Neuron (in vitro differentiated cells): ENCODE results near the gene SS18L1.

Experiments
- H2AFZ ChIP-seq: one replicate; pipeline ENCODE4 v1.6.1; 2013; ENCODE audit warnings: low read depth, mild to moderate bottlenecking, inconsistent platforms, low read length, moderate library complexity
- H3K27me3 ChIP-seq: one replicate; pipeline ENCODE4 v1.6.1; 2013; ENCODE audit warnings: low read length; ENCODE audit not compliant: insufficient read depth
- H3K36me3 ChIP-seq: one replicate; pipeline ENCODE4 v1.6.1; 2013; ENCODE audit warnings: low read length; ENCODE audit not compliant: insufficient read depth
- H3K4me1 ChIP-seq: one replicate; pipeline ENCODE4 v1.6.1; 2013; ENCODE audit warnings: low read length; ENCODE audit not compliant: insufficient read depth
- H3K4me3 ChIP-seq: 2 replicates; pipeline ENCODE4 v1.5.1; 2013; ENCODE audit warnings: mild to moderate bottlenecking, low read length, moderate library complexity
- H3K9me3 ChIP-seq: one replicate; pipeline ENCODE4 v1.6.1; 2013; ENCODE audit warnings: low read length

SS18L1 gene

DNA sequence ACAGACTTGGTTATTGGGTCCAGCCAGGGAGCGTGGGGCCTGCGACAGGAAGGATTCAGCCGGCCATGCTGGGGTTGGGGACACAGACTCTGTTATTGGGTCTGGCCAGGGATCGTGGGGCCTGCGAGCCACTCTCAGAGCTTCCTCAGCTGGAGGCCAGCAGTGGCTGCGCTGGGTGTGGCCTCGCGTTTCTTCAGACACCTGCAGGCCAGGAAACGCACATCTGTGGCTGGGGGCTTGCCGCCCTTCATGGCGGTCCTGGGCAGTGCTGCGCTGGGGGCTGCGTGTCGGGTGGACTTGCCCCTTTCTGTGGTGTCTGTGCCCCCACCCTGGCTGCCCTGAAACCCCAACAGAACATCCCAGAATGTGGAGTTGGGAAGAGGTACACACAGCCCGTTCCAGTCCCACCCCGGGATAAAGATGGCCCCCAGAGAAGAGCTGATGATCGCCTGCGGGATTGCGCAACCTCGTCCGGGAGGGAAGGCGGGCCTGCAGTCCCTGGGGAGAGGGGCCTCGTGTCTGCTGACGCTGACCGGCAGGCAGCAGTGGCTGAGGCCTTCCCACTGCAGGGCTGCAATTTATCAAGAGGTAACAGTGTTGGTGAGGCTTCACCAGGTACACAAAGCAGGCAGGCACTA, 22.3 kb downstream of the SS18L1 start:
- H3K36me3 ChIP-seq = peaks cover 67% of the 10 kb centered on the region

DNA sequence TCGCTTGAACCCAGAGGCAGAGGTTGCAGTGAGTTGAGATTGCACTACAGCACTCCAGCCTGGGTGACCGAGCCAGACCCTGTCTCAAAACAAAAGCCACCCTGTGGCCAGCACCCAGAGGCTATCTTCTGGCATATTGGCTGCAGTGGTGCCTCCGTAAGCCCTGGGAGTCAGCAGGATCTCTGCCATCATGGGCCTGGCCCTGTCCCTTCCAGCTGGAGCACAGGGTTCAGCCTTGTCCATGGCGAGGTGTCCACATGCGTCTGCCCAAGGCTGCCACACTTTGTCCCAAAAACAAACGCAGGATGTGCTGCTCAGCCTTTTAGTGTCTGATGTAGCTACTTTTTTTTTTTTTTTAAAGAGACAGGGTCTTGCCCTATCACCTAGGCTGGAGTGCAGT, 23.9 kb downstream of the SS18L1 start:
- peaks cover 63% of the 10 kb centered on the region for H3K36me3 ChIP-seq
- no peaks in the 10 kb centered on the region for H3K4me1 ChIP-seq
- H2AFZ ChIP-seq = no peak overlapping the region
- H3K4me3 ChIP-seq = no peak overlapping the region
- no peaks in the 10 kb centered on the region for H3K27me3 ChIP-seq
- no peaks in the 10 kb centered on the region for H3K9me3 ChIP-seq

More for the DNA sequence above, 22.3 kb downstream of the SS18L1 start:
- no peaks in the 10 kb centered on the region for H3K4me1 ChIP-seq
- H2AFZ ChIP-seq = no peak overlapping the region
- H3K9me3 ChIP-seq = no peaks in the 10 kb centered on the region
- H3K4me3 ChIP-seq = no peak overlapping the region
- no peaks in the 10 kb centered on the region for H3K27me3 ChIP-seq

DNA sequence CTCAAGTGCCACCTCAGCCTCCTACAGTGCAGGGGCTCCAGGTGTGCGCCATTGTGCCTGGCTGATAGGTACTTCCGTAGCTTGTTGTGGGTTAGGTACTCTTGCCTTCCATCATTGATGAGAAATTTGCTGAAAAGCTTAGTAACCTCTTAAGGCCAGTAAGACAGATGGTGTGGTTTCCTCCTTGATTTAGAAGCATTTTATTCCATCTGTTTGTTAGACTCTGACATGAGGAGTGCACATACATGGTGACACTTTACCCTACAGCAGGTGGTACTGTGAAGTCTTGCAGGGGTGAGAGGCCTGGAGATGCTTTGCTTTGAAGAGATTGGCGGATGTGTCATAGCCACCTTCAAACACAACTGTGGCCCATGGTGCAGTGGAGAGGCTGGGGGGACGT, 24.5 kb downstream of the SS18L1 start:
- Histone ChIP-seq H3K4me1 (no peaks in the 10 kb centered on the region), H3K27me3 (no peaks in the 10 kb centered on the region), H3K36me3 (peaks cover 62% of the 10 kb centered on the region), H3K9me3 (no peaks in the 10 kb centered on the region), H3K4me3 (no peak overlapping the region), H2AFZ (no peak overlapping the region)

DNA sequence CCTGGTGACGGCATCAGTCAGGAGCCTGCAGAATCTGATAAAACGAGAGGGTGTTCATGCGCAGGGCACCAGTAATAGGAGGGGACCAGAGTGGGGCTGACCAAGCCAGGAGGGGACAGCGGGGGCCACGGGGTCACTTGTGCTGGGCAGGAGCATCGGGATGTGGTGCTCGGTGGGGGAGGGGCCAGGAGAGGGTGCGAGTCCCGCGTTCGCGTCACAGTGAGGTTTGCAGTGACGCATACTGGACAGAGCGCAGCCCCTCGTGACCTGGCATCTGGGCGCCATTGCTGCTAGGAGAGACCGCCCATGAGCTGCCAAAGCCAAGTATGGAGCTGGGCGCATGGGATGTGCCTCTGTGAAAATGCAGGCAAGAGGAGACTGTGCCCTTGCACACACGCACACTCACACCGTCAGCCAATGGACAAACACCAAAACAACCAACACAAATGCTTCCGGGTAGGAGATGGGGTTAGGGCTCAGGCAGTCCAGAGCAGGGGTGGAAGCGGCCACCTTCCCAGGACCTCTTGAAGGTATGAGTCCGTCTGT, 25.4 kb downstream of the SS18L1 start:
- Histone ChIP-seq H3K4me1 (no peaks in the 10 kb centered on the region), H3K27me3 (no peaks in the 10 kb centered on the region), H3K36me3 (peaks cover 58% of the 10 kb centered on the region), H3K4me3 (no peak overlapping the region), H3K9me3 (no peaks in the 10 kb centered on the region), H2AFZ (no peak overlapping the region)

DNA sequence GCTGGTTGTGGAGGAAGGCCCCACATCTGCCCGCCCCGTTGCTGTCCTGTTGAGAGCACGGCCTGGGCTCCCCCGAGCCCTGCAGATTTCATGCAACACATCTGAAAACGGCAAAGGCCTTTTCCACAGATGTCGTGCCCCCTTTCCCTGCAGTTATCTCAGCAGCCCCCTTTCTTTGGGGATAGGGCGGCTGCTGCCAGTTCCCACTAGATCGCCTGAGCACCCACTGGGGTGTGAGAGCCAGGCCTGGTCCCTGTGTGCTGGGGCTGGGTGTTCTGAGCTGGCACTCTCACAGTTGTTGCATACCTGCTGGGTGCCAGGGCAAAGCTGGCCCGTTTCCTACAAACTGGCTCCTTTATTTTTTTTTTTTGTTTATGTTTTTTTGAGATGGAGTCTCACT, 27.0 kb downstream of the SS18L1 start:
- H3K36me3 ChIP-seq = peaks cover 58% of the 10 kb centered on the region
- H3K4me3 ChIP-seq = no peak overlapping the region
- H3K4me1 ChIP-seq = no peaks in the 10 kb centered on the region
- H3K27me3 ChIP-seq = no peaks in the 10 kb centered on the region
- no peaks in the 10 kb centered on the region for H3K9me3 ChIP-seq
- no peak overlapping the region for H2AFZ ChIP-seq

DNA sequence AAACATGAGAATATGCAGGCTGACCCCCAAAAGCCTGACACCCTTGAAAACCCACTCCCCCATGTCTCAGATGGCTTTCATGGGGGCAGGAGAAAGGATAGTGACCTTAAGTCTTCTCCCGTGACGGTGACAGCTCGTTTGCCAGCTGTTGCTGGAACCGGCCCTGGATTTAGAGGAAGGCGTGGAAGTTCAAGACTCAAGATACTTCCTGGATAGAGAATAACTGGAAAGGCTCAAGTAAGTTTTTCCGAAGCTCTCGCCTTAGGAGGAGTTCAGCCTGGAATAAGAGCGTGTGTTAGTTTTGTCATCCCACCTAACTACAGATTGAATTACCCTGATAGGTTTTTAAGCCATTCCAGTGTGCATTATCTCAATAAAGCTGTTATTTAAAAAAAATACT, 27.7 kb downstream of the SS18L1 start:
- Histone ChIP-seq H2AFZ (no peak overlapping the region), H3K4me3 (no peak overlapping the region), H3K36me3 (peaks cover 57% of the 10 kb centered on the region), H3K27me3 (no peaks in the 10 kb centered on the region), H3K4me1 (no peaks in the 10 kb centered on the region), H3K9me3 (no peaks in the 10 kb centered on the region)

DNA sequence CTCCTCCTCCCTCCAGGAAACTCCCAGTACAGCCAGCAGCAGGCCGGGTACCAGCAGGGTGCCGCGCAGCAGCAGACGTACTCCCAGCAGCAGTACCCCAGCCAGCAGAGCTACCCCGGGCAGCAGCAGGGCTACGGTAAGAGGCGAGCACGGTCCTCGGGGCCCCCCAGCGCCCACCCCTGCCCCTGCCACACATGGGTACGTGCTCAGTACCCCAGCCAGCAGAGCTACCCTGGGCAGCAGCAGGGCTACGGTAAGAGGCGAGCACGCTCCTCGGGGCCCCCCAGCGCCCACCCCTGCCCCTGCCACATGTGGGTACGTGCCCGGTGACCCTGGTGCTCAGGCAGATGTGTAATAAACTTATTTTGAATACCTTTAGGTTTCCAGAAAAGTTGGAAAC, 29.1 kb downstream of the SS18L1 start:
- no peaks in the 10 kb centered on the region for H3K27me3 ChIP-seq
- H3K4me1 ChIP-seq = no peaks in the 10 kb centered on the region
- H3K9me3 ChIP-seq = no peaks in the 10 kb centered on the region
- no peak overlapping the region for H2AFZ ChIP-seq
- peaks cover 63% of the 10 kb centered on the region for H3K36me3 ChIP-seq
- no peak overlapping the region for H3K4me3 ChIP-seq

DNA sequence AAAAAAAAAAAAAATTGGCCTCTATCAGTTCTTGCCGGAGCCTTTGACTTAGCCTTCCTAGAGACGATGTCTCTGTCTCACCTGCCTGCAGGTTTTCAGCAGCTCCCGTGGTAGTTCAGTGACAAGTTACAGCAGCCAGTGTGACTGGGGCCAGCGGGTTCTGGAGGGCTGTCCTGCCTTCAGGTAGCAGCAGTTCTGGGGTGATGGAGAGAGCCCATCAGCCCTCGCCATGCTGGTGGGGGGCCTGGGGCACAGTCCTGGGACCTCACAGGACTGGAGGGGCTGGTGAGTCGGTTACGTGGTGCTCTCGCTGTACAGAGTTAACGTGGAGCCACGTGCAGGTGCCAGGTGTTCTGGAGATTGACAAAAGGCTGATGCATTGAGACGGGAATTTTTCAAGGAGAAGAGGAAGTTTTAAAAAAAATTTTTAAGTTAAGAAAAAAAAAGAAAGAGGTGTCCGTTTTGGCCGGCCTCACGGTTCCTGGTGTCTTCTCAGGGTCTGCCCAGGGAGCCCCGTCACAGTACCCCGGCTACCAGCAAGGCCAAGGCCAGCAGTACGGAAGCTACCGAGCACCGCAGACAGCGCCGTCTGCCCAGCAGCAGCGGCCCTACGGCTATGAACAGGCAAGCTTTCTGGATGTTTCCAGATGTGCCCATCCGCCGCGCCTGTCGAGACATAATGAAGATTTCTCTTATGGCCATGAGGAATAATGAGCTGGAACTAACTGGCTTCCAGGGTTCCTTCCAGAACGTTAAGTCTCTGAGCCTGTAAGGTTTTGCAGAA, 30.6 kb downstream of the SS18L1 start:
- Histone ChIP-seq H3K27me3 (no peaks in the 10 kb centered on the region), H3K4me1 (no peaks in the 10 kb centered on the region), H3K9me3 (no peaks in the 10 kb centered on the region), H3K4me3 (no peak overlapping the region), H2AFZ (no peak overlapping the region), H3K36me3 (peaks cover 57% of the 10 kb centered on the region)

DNA sequence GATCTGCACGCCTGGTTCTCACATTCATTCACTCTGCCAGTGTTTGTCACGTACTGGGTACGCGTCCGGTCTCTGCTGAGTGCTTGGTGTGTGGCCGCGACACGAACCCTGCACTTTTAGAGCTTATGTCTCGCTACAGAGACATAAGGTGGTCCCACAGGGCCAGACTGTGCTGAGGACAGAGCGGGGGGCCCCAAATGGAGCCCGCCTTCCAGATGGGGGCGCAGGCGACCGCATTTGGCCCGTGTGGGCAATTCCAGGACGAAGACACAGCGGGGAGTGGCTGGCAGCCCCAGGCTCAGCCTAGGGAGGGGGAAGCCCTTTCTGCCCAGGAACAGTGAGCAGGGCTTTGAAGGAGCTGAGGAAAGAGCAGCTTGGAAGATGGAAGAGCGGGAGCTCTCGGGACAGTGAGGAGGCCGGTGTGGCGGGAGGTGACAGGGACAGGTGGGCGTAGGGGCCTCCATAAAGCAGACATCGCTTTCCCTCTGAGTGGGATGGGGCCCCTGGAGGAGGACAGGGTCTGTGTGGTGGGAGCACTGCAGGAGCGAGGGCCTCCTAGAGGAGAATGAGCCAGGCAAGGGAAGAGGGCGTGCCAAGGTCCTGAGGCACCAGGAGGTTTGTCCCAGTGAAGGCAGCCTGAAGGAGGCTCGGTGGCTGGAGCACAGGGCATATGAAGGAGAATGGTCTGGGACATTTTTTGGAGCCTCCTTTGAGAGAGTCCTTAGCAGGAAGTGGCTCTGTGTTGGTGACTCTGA, 31.5 kb downstream of the SS18L1 start:
- H3K4me1 ChIP-seq = no peaks in the 10 kb centered on the region
- no peaks in the 10 kb centered on the region for H3K9me3 ChIP-seq
- no peak overlapping the region for H2AFZ ChIP-seq
- H3K27me3 ChIP-seq = no peaks in the 10 kb centered on the region
- H3K4me3 ChIP-seq = no peak overlapping the region
- peaks cover 59% of the 10 kb centered on the region for H3K36me3 ChIP-seq

DNA sequence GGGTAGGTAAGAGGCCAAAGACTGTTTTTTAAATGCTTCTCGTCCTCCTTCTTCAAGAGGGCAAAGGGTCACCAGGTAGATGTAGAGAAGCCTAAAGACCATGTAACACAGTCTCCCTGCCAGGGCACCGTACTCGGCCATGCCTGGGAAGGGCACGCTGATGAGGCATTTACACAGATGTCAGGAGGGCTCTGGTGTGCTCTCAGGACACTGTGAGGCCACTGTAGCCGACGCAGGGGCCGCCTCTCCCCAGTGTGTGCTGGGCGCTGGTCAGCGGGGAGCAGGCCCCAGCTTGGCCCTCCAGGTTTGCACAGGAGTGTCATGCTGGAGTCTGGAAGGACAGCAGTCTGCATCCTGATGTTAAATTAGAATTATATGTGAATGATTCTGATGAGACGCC, 32.1 kb downstream of the SS18L1 start:
- H3K27me3 ChIP-seq = no peaks in the 10 kb centered on the region
- H3K4me3 ChIP-seq = no peak overlapping the region
- no peaks in the 10 kb centered on the region for H3K4me1 ChIP-seq
- H3K36me3 ChIP-seq = peaks cover 59% of the 10 kb centered on the region
- no peaks in the 10 kb centered on the region for H3K9me3 ChIP-seq
- no peak overlapping the region for H2AFZ ChIP-seq

DNA sequence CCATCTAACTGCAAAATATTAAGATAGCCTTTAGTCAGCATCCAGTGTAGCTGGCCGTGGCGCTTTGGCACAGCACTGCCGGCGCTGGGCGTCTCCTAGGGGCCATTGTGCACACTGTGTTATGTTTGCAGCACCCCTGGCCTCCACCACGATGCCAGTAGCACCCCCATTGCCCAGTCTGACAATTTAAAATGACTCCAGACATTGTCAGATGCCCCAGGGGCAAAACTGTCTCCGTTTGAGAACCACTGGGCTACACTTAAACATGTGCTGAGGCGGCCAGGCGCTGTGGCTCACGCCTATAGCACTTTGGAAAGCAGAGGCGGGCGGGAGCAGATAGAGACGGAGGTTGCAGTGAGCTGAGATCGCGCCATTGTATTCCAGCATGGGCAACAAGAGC, 33.3 kb downstream of the SS18L1 start:
- H3K27me3 ChIP-seq = no peaks in the 10 kb centered on the region
- H3K4me1 ChIP-seq = peaks cover 3% of the 10 kb centered on the region
- H3K36me3 ChIP-seq = peaks cover 58% of the 10 kb centered on the region
- no peaks in the 10 kb centered on the region for H3K9me3 ChIP-seq
- no peak overlapping the region for H3K4me3 ChIP-seq
- no peak overlapping the region for H2AFZ ChIP-seq

DNA sequence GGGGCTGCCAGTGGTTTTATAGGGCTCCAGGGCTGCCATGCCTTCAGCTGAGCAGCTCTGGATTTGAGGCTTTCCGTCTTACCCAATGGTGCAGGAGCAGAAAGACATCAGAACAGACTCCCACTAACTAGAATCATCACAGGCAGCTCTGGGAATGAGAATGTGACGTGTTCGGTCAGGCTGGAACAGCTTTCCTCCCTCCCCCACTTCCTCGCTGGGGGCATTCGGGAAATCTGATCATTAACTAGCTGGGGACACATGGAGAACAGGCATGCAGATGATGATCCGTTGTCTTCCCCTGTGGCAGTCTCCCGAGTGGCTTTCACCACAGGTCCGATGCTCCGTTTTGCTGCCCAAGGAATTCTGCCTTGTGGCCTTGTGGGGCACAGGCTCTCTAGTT, 33.7 kb downstream of the SS18L1 start:
- no peak overlapping the region for H3K4me3 ChIP-seq
- H3K27me3 ChIP-seq = no peaks in the 10 kb centered on the region
- peaks cover 56% of the 10 kb centered on the region for H3K36me3 ChIP-seq
- H3K4me1 ChIP-seq = peaks cover 8% of the 10 kb centered on the region
- H2AFZ ChIP-seq = no peak overlapping the region
- H3K9me3 ChIP-seq = no peaks in the 10 kb centered on the region
